NK-92 (cell line): ENCODE data around the gene EDN2.

Experiments used
- DNase-seq: peaks from one replicate; lab custom pipeline; 2025; ENCODE audit not compliant: unreplicated experiment; lab: John Stamatoyannopoulos, UW

The EDN2 gene

GRCh38 chr1:41484402-41485241 lies at the start of gene EDN2:
Gene EDN2, minus strand, starts transcription at chr1:41484683. Its CDS starts 82 bp downstream, at chr1:41484601.
- DNase-seq: no peak

GRCh38 chr1:41533731-41534080 lies 49.2 kb upstream of the EDN2 start:
- no peak for DNase-seq

- DNase-seq: no peak
Observed at GRCh38 chr1:41533016-41533730, 48.7 kb upstream of the EDN2 start.

GRCh38 chr1:41532206-41532975 lies 47.9 kb upstream of the EDN2 start:
- no peak for DNase-seq

- no peak for DNase-seq
Observed at GRCh38 chr1:41530411-41530810, 45.9 kb upstream of the EDN2 start.

- no peak for DNase-seq
Observed at GRCh38 chr1:41529621-41530395, 45.3 kb upstream of the EDN2 start.

- no peak for DNase-seq
Observed at GRCh38 chr1:41528726-41529605, 44.5 kb upstream of the EDN2 start.

GRCh38 chr1:41528106-41528505 lies 43.6 kb upstream of the EDN2 start:
- no peak for DNase-seq

- no peak for DNase-seq
Observed at GRCh38 chr1:41526956-41527561, 42.6 kb upstream of the EDN2 start.

- DNase-seq: no peak
Observed at GRCh38 chr1:41525891-41526587, 41.6 kb upstream of the EDN2 start.

- no peak for DNase-seq
Observed at GRCh38 chr1:41524676-41525675, 40.5 kb upstream of the EDN2 start.

GRCh38 chr1:41523949-41524675 lies 39.6 kb upstream of the EDN2 start:
- DNase-seq: no peak

GRCh38 chr1:41523071-41523470 lies 38.6 kb upstream of the EDN2 start:
- no peak for DNase-seq

- no peak for DNase-seq
Observed at GRCh38 chr1:41521766-41522165, 37.3 kb upstream of the EDN2 start.

- no peak for DNase-seq
Observed at GRCh38 chr1:41520951-41521752, 36.7 kb upstream of the EDN2 start.

- DNase-seq: no peak
Observed at GRCh38 chr1:41519667-41520066, 35.2 kb upstream of the EDN2 start.
